Endothelial cell (in vitro differentiated cells): ENCODE measurements around the gene ARMH3. TPM values are rescaled to one million over a fixed set of nuclear protein-coding genes. Genes with fewer than 3 reads are reported as not detected.
A peak's percentile ranks its signal among the peaks of the same experiment; 100 is the strongest.

Experiments
- DNase-seq: peaks from one replicate; pipeline ENCODE4 v3.0.0; 2021; ENCODE audit warnings: low spot score
- H3K27ac Mint-ChIP-seq: one replicate; pipeline ENCODE4 v1.8.0; 2021; ENCODE audit warnings: mixed read lengths, inconsistent platforms; ENCODE audit not compliant: unreplicated experiment
- H3K27me3 Mint-ChIP-seq: one replicate; pipeline ENCODE4 v1.8.0; 2021; ENCODE audit warnings: mild to moderate bottlenecking, moderate library complexity, mixed read lengths, inconsistent platforms; ENCODE audit not compliant: unreplicated experiment
- H3K36me3 Mint-ChIP-seq: one replicate; pipeline ENCODE4 v1.8.0; 2021; ENCODE audit warnings: mild to moderate bottlenecking, low read depth, mixed read lengths, inconsistent platforms; ENCODE audit not compliant: unreplicated experiment
- H3K4me1 Mint-ChIP-seq: one replicate; pipeline ENCODE4 v1.8.0; 2021; ENCODE audit warnings: mild to moderate bottlenecking, mixed read lengths, inconsistent platforms; ENCODE audit not compliant: unreplicated experiment
- H3K4me3 Mint-ChIP-seq: one replicate; pipeline ENCODE4 v1.8.0; 2021; ENCODE audit warnings: mild to moderate bottlenecking, mixed read lengths, inconsistent platforms; ENCODE audit not compliant: unreplicated experiment
- H3K9me3 Mint-ChIP-seq: one replicate; pipeline ENCODE4 v1.8.0; 2021; ENCODE audit warnings: mixed read lengths, inconsistent platforms; ENCODE audit not compliant: unreplicated experiment
- total RNA-seq: library from RNA; stranded (reverse); fragmentation: NEBNext Ultra II Directional; extraction: Animal tissue kit (Norgen Biotek cat#: 25700); gene quantifications from one replicate; pipeline ENCODE4 v1.2.1, GENCODE V29; 2021; ENCODE audit not compliant: unreplicated experiment
- TF ChIP-seq, protein P1 (sequence below): fragments of 200-600 bp; sonication (generic); IDR thresholded peaks from one replicate; pipeline ENCODE4 v1.5.0; 2021; ENCODE audit warnings: antibody characterized with exemption; ENCODE audit not compliant: unreplicated experiment

ARMH3 gene
- total RNA-seq, 1 donor from 2014 or later, result 20.5 TPM

DNA sequence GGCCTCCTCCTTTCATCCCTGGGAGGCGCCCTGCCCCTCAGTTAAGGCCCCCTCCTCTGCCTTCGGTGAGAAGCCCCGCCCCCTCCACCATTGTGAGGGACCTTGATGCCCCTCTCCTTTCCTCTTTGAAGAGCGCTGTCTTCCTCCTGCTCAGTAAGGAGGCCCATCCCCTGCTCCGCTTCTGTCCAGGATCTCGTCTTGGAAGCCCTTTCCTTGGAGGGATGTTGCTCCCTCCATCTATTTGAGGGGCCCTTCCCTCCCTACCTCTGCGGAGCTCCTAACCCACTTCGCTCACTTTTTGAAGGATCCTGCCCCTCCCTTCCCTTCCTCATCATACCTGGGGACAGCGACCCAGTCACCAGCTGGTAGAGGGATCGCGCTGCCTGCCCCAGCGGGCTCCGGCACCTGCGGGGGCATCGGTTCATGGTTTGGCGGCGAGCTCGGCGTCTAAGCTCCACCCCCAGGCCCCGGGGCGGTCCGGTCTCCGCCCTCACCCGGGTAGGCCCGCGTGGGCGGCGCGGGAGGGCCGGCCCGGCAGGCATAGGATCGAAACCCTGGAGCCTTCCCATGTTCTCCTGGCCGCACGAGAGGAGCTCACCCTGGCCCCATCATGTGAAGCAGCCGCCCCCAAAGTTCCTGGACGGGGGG, 216.4 kb downstream of the ARMH3 start:
- H3K27ac Mint-ChIP-seq, result no peak overlapping the region
- H3K4me1 Mint-ChIP-seq, result peaks cover 46% of the 10 kb centered on the region
- peaks cover 13% of the 10 kb centered on the region for H3K36me3 Mint-ChIP-seq
- TF ChIP-seq, protein P1, sequence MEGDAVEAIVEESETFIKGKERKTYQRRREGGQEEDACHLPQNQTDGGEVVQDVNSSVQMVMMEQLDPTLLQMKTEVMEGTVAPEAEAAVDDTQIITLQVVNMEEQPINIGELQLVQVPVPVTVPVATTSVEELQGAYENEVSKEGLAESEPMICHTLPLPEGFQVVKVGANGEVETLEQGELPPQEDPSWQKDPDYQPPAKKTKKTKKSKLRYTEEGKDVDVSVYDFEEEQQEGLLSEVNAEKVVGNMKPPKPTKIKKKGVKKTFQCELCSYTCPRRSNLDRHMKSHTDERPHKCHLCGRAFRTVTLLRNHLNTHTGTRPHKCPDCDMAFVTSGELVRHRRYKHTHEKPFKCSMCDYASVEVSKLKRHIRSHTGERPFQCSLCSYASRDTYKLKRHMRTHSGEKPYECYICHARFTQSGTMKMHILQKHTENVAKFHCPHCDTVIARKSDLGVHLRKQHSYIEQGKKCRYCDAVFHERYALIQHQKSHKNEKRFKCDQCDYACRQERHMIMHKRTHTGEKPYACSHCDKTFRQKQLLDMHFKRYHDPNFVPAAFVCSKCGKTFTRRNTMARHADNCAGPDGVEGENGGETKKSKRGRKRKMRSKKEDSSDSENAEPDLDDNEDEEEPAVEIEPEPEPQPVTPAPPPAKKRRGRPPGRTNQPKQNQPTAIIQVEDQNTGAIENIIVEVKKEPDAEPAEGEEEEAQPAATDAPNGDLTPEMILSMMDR, result no peak
- peaks cover 31% of the 10 kb centered on the region for H3K27me3 Mint-ChIP-seq
- DNase-seq, result peak; percentile 67
- peak overlapping the region; percentile 87 for H3K4me3 Mint-ChIP-seq
- H3K9me3 Mint-ChIP-seq, result no peaks in the 10 kb centered on the region

DNA sequence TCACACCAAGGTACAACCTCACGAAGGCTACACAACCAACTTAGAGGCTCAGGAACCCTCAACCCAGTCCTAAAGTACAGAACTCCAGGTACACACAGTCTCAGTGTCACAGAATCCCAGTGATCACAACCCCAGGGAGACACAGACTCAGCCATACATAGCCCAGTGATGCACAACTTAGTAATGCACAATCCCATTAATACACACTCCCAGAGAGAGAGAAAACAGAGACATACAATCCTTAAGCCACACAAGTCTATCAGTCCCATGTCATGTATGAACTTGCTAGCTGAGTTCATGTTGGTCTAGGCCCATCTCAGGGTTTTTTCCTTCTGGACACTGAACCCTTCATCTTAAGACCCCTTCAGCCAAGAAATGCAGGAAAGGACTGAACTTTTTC, 217.0 kb downstream of the ARMH3 start:
- peaks cover 41% of the 10 kb centered on the region for H3K4me1 Mint-ChIP-seq
- H3K9me3 Mint-ChIP-seq, result no peaks in the 10 kb centered on the region
- H3K27me3 Mint-ChIP-seq, result peaks cover 28% of the 10 kb centered on the region
- peak overlapping the region; percentile 84 for H3K4me3 Mint-ChIP-seq
- TF ChIP-seq, protein P1, result no peak
- peak overlapping the region; percentile 2 for H3K27ac Mint-ChIP-seq
- DNase-seq, result no peak
- peaks cover 13% of the 10 kb centered on the region for H3K36me3 Mint-ChIP-seq

DNA sequence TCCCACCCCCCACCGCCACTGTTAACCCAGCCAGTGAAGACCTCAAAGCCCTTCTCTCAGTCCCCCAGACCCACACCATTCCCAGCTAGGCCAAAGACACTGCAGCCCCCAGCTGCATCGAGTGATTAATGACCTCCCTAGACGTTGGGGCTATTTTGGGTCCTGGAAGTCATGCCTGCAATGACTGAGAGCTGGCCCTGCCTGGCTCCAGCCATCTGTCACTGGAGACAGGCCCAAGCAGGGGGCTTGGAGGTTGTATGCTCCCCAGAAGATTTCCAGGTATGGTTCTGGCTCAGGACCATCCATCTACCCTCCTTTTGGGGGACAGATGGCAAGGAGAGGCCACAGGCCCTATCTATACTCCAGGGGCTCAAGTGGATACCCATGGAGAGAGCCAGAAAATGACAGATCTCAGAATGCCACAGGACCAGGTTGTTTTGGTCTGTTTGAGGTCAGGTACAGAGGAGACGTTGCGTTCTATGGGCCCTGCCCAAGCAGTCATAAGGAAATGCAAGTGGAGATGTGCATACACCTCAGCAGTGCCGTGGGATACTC, 217.5 kb downstream of the ARMH3 start:
- Mint-ChIP-seq H3K36me3 (peaks cover 13% of the 10 kb centered on the region), H3K9me3 (no peaks in the 10 kb centered on the region), H3K27me3 (peaks cover 28% of the 10 kb centered on the region), H3K4me1 (peaks cover 40% of the 10 kb centered on the region), H3K4me3 (peak overlapping the region; percentile 84), H3K27ac (peak overlapping the region; percentile 2)
- no peak for DNase-seq
- TF ChIP-seq, protein P1, result no peak

DNA sequence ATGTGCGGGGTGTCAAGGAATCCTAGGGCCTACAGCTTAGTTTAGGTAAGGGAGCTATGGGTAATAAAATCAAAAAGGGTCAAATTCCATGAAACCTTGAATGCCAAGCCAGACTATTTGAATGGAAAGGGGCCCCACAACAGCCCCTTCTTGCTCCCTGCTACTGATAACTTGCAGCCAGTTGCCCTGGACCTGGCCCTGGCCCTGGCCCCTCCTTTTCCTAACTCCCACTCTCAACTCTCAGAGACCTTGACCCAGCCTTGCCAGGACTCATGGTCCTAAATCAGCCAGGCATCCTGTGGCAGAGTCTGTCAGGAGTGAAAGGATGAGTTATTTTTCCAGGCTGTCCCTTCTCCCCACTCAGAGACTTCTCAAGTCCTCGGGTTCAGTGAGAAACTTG, 218.2 kb downstream of the ARMH3 start:
- peaks cover 24% of the 10 kb centered on the region for H3K27me3 Mint-ChIP-seq
- no peak overlapping the region for H3K4me3 Mint-ChIP-seq
- H3K9me3 Mint-ChIP-seq, result no peaks in the 10 kb centered on the region
- DNase-seq, result no peak
- TF ChIP-seq, protein P1, result no peak
- peaks cover 35% of the 10 kb centered on the region for H3K4me1 Mint-ChIP-seq
- H3K27ac Mint-ChIP-seq, result no peak overlapping the region
- peaks cover 9% of the 10 kb centered on the region for H3K36me3 Mint-ChIP-seq

DNA sequence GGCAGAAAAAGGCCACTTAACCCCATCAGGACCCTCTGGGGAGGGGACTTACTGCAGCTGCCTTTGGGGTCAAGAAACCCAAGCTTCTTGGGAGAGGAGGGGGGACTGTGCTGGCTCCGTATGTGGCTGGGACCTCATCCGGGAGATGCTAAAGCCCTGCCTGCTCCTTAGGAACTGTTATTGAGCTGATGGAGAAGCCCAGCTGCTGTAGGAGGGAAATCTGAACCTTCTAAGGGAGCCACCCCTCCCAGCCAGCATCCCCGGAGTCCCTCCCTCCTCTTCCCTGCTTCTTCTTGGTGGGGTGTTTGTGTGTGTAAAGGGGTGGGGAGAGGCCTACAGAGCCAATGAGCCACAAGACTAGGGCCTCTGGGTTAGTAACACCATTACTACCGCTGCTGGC, 220.6 kb downstream of the ARMH3 start:
- no peak for DNase-seq
- no peak overlapping the region for H3K4me3 Mint-ChIP-seq
- H3K27ac Mint-ChIP-seq, result no peak overlapping the region
- H3K4me1 Mint-ChIP-seq, result peaks cover 22% of the 10 kb centered on the region
- TF ChIP-seq, protein P1, result no peak
- peaks cover 5% of the 10 kb centered on the region for H3K36me3 Mint-ChIP-seq
- H3K27me3 Mint-ChIP-seq, result peaks cover 17% of the 10 kb centered on the region
- H3K9me3 Mint-ChIP-seq, result no peaks in the 10 kb centered on the region
